Prostate gland (tissue), 2 donors: ENCODE data around the gene CLEC1A. TPM values are rescaled to one million over a fixed set of nuclear protein-coding genes. Genes with fewer than 3 reads are reported as not detected.

Experiments
- DNase-seq: peaks from one replicate; pipeline ENCODE4 v3.0.0-alpha.2; 2019; ENCODE audit warnings: low spot score
- H3K27ac ChIP-seq, 2 donors: fragments of 200-600 bp; sonication (generic); 2 replicates each; pipeline ENCODE4 v1.5.1; 2017 to 2019
- H3K27me3 ChIP-seq: fragments of 200-600 bp; sonication (generic); replicated peaks from 2 replicates; pipeline ENCODE4 v1.5.1; 2019; ENCODE audit not compliant: insufficient read depth
- H3K36me3 ChIP-seq, 2 donors: fragments of 200-600 bp; sonication (generic); 1 replicate in 1 of 2; 2 replicates in 1 of 2; pipeline versions ENCODE4 v1.5.1 to v1.8.1; 2017 to 2019
- H3K4me1 ChIP-seq: fragments of 200-600 bp; sonication (generic); replicated peaks from 2 replicates; pipeline ENCODE4 v1.5.1; 2019
- H3K4me3 ChIP-seq, 2 donors: fragments of 200-600 bp; sonication (generic); 2 replicates each; pipeline ENCODE4 v1.5.1; 2017 to 2019
- H3K9me3 ChIP-seq: fragments of 200-600 bp; sonication (generic); 2 replicates; pipeline ENCODE4 v1.5.1; 2017
- CTCF ChIP-seq, 4 experiments: fragments of 200-600 bp in 2 of 4; fragments of 450-650 bp in 2 of 4; sonication (generic) in 2 of 4; IDR thresholded peaks; 1 replicate in 3 of 4; 2 replicates in 1 of 4; pipeline ENCODE4 v1.5.1; 2016 to 2019; ENCODE audit warnings: antibody characterized with exemption in 4 of 4, mild to moderate bottlenecking in 2 of 4, moderate library complexity in 2 of 4
- POLR2A ChIP-seq: fragments of 450-650 bp; IDR thresholded peaks from one replicate; pipeline ENCODE4 v1.6.1; 2016; ENCODE audit warnings: antibody characterized with exemption, mild to moderate bottlenecking
- POLR2AphosphoS5 ChIP-seq: sonication (generic); formaldehyde crosslinking; IDR thresholded peaks from one replicate; pipeline ENCODE4 v1.6.1; 2017; ENCODE audit warnings: antibody characterized with exemption
- WGBS: methylation state at CpG from one replicate; pipeline ENCODE4 v1.1.5; 2018; 5-methylcytosine and 5-hydroxymethylcytosine counted together
- intact Hi-C: fragments of 100-400 bp; cut with DNase I; formaldehyde crosslinking; loops from one replicate; pipeline ENCODE4 v1.14.2; 2022
- total RNA-seq, 2 donors: library from RNA; depleted of rRNA; stranded (reverse); fragments of >200 nt; gene quantifications; one replicate each; pipeline ENCODE4 v1.1.0, GENCODE V29; 2016

CLEC1A gene
- total RNA-seq, 2 donors from 2014 or later: 1.5 to 3.5 TPM

- intact Hi-C loops: no loop called here
- Histone ChIP-seq H3K4me1 (no peaks in the 10 kb centered on the region), H3K9me3 (no peaks in the 10 kb centered on the region), H3K36me3 (no peaks in the 10 kb centered on the region), H3K4me3 (no peak overlapping the region), H3K27me3 (no peaks in the 10 kb centered on the region), H3K27ac (no peak overlapping the region)
- no peak for DNase-seq
- TF ChIP-seq POLR2A (no peak), CTCF (IDR thresholded peaks at IDR 0.05) (no peak), POLR2AphosphoS5 (no peak)
- WGBS: 79% methylated on average over 6 of the region's 6 CpGs
Observed at GRCh38 chr12:10084733-10085132, 14.1 kb downstream of the CLEC1A start.

GRCh38 chr12:10082117-10082874, 16.5 kb downstream of the CLEC1A start:
- Histone ChIP-seq H3K4me3 (no peak overlapping the region), H3K9me3 (no peaks in the 10 kb centered on the region), H3K36me3 (no peaks in the 10 kb centered on the region), H3K27ac (no peak overlapping the region), H3K4me1 (no peaks in the 10 kb centered on the region), H3K27me3 (no peaks in the 10 kb centered on the region)
- TF ChIP-seq CTCF (IDR thresholded peaks at IDR 0.05) (no peak), POLR2A (no peak), POLR2AphosphoS5 (no peak)
- WGBS: 76% methylated on average over 5 of the region's 5 CpGs
- intact Hi-C loops: no loop called here
- DNase-seq: no peak

- no peak for TF ChIP-seq POLR2AphosphoS5
- no peak for TF ChIP-seq POLR2A
- TF ChIP-seq CTCF (IDR thresholded peaks at IDR 0.05): no peak
- Histone ChIP-seq H3K27ac (no peak overlapping the region), H3K4me3 (no peak overlapping the region), H3K9me3 (no peaks in the 10 kb centered on the region), H3K36me3 (no peaks in the 10 kb centered on the region), H3K4me1 (no peaks in the 10 kb centered on the region), H3K27me3 (no peaks in the 10 kb centered on the region)
- no peak for DNase-seq
- intact Hi-C loops: no loop called here
Observed at GRCh38 chr12:10075451-10075850, 23.3 kb downstream of the CLEC1A start.

GRCh38 chr12:10073261-10073660, 25.5 kb downstream of the CLEC1A start:
- Histone ChIP-seq H3K27me3 (no peaks in the 10 kb centered on the region), H3K27ac (no peak overlapping the region), H3K36me3 (no peaks in the 10 kb centered on the region), H3K9me3 (no peaks in the 10 kb centered on the region), H3K4me3 (no peak overlapping the region), H3K4me1 (no peaks in the 10 kb centered on the region)
- DNase-seq: no peak
- intact Hi-C loops: no loop called here
- no peak for TF ChIP-seq POLR2AphosphoS5
- TF ChIP-seq POLR2A: no peak
- no peak for TF ChIP-seq CTCF (IDR thresholded peaks at IDR 0.05)
- 57% methylated on average over 5 of the region's 5 CpGs for WGBS

GRCh38 chr12:10072131-10072530, 26.7 kb downstream of the CLEC1A start:
- TF ChIP-seq POLR2AphosphoS5 (no peak), POLR2A (no peak), CTCF (IDR thresholded peaks at IDR 0.05) (no peak)
- no peak overlapping the region for H3K27ac ChIP-seq
- intact Hi-C loops: no loop called here
- H3K36me3 ChIP-seq: no peaks in the 10 kb centered on the region
- no peaks in the 10 kb centered on the region for H3K4me1 ChIP-seq
- H3K4me3 ChIP-seq: no peak overlapping the region
- H3K9me3 ChIP-seq: no peaks in the 10 kb centered on the region
- H3K27me3 ChIP-seq: no peaks in the 10 kb centered on the region
- DNase-seq: no peak
- 94% methylated on average over 2 of the region's 2 CpGs for WGBS
